Measurements from ENCODE around the gene AQP12A. TPM values are rescaled to one million over a fixed set of nuclear protein-coding genes. Genes with fewer than 3 reads are reported as not detected.

AQP12A gene
- total and polyA plus RNA-seq, 2 donors (not counting 1 experiment from before 2014, with no cell fraction given): not detected

DNA sequence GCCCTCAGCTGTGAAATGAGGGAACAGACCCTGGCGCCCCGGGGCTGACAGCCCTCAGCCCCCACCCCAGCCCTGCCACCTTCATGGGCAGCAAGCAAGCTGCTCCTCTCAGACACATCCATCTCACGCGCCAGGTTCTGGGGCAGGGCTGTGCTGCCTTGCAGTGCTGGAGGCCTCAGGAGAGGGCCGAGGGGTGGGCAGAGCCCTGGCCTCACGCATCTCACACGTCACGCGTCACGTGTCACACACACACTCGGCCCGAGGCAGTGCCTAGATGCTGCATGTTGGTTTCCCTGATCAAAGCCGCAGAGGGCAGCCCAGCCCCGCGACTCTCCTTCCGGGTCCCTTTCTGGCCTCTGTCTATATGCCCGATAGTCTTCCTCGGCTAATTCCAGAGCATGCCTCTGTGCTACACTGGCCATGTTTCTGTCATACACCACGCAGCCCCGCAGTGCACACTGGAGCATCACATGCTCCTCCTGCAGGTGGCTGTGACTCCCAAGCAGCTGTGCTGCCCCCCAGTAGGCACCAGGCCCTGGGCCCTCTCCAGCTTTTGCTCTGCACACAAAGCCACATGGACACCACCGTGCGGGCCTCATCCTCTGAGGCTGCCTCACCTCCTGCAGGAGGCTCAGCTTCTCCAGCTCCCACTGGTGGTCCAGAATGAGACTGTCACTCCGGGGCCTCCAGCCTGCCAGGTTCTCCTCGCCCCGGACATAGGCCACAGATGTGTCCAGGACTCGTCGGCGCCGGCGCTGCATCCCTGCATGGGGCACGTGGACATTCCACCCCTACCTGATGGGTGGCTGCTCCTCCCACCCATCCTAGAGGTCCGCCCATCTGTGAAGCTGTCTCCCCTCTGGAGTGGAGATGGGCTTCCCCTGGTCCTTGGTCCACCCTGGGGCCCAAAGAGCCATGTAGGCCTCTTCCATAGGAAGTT lies 31.4 kb downstream of the AQP12A start:
- no peaks in the 10 kb centered on the region for H3K36me3 ChIP-seq (ENCODE audit: control insufficient read depth, insufficient read depth, low read length)
- H3K9me3 ChIP-seq (ENCODE audit: control insufficient read depth, insufficient read depth, low read depth, low read length): no peaks in the 10 kb centered on the region
- no peak overlapping the region for H3K4me3 ChIP-seq (replicated peaks in 1 of 4; ENCODE audit: control extremely low read depth in 1 of 4, insufficient read depth in 1 of 4, low read depth in 3 of 4, low read length in 4 of 4)
- no peak for TF ChIP-seq EZH2 (IDR thresholded peaks at IDR 0.05; ENCODE audit: low read length, missing control alignments)
- TF ChIP-seq, protein P1, sequence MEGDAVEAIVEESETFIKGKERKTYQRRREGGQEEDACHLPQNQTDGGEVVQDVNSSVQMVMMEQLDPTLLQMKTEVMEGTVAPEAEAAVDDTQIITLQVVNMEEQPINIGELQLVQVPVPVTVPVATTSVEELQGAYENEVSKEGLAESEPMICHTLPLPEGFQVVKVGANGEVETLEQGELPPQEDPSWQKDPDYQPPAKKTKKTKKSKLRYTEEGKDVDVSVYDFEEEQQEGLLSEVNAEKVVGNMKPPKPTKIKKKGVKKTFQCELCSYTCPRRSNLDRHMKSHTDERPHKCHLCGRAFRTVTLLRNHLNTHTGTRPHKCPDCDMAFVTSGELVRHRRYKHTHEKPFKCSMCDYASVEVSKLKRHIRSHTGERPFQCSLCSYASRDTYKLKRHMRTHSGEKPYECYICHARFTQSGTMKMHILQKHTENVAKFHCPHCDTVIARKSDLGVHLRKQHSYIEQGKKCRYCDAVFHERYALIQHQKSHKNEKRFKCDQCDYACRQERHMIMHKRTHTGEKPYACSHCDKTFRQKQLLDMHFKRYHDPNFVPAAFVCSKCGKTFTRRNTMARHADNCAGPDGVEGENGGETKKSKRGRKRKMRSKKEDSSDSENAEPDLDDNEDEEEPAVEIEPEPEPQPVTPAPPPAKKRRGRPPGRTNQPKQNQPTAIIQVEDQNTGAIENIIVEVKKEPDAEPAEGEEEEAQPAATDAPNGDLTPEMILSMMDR (conservative IDR thresholded peaks at IDR 0.05 in 1 of 2, IDR thresholded peaks at IDR 0.05 in 1 of 2; ENCODE audit: low read depth in 1 of 2, low read length in 2 of 2): no peak
- H3K4me1 ChIP-seq (ENCODE audit: control insufficient read depth, extremely low read depth, insufficient read depth, low read length): no peaks in the 10 kb centered on the region
- DNase-seq (ENCODE audit: low read depth in 2 of 2): no peak
- no peak overlapping the region for H3K4me2 ChIP-seq (ENCODE audit: extremely low read depth, insufficient read depth, low read length)
- no peak overlapping the region for H2AFZ ChIP-seq (ENCODE audit: low read length)
- H4K20me1 ChIP-seq (ENCODE audit: control insufficient read depth, extremely low read depth, insufficient read depth, low read length): no peaks in the 10 kb centered on the region
- no peak overlapping the region for H3K27ac ChIP-seq (ENCODE audit: insufficient read depth, low read length)
- H3K9ac ChIP-seq (ENCODE audit: insufficient read depth, low read length): no peak overlapping the region
- no peaks in the 10 kb centered on the region for H3K79me2 ChIP-seq (ENCODE audit: control insufficient read depth, insufficient read depth, low read length)
- H3K27me3 ChIP-seq (ENCODE audit: control insufficient read depth, insufficient read depth, low read length): no peaks in the 10 kb centered on the region

DNA sequence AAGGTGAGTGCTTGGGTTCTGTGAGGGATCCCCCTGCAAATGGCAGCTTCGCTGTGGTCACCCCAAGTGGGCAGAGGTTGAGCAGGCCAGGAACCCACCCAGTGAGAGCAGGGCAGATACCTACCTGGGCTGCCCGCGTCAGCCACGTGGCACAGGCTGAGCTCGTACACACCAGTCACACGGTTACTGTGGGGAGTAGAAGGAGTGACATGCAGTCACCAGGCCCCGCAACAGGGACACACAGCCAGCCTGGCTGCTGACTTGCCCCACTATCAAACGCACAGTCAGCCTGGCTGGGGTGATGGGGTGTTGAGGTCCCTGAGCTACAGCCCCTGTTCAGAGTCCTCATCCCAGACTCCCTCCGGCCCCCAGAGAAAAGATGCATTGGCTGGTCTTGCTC lies 32.2 kb downstream of the AQP12A start:
- Histone ChIP-seq H3K79me2 (ENCODE audit: control insufficient read depth, insufficient read depth, low read length) (no peaks in the 10 kb centered on the region), H3K4me1 (ENCODE audit: control insufficient read depth, extremely low read depth, insufficient read depth, low read length) (no peaks in the 10 kb centered on the region), H3K9me3 (ENCODE audit: control insufficient read depth, insufficient read depth, low read depth, low read length) (no peaks in the 10 kb centered on the region), H3K4me2 (ENCODE audit: extremely low read depth, insufficient read depth, low read length) (no peak overlapping the region), H3K36me3 (ENCODE audit: control insufficient read depth, insufficient read depth, low read length) (no peaks in the 10 kb centered on the region), H3K4me3 (replicated peaks in 1 of 4; ENCODE audit: control extremely low read depth in 1 of 4, insufficient read depth in 1 of 4, low read depth in 3 of 4, low read length in 4 of 4) (no peak overlapping the region), H3K27me3 (ENCODE audit: control insufficient read depth, insufficient read depth, low read length) (no peaks in the 10 kb centered on the region), H3K27ac (ENCODE audit: insufficient read depth, low read length) (no peak overlapping the region), H3K9ac (ENCODE audit: insufficient read depth, low read length) (no peak overlapping the region), H4K20me1 (ENCODE audit: control insufficient read depth, extremely low read depth, insufficient read depth, low read length) (no peaks in the 10 kb centered on the region), H2AFZ (ENCODE audit: low read length) (no peak overlapping the region)
- DNase-seq (ENCODE audit: low read depth in 2 of 2): no peak
- TF ChIP-seq, protein P1 (conservative IDR thresholded peaks at IDR 0.05 in 1 of 2, IDR thresholded peaks at IDR 0.05 in 1 of 2; ENCODE audit: low read depth in 1 of 2, low read length in 2 of 2): no peak
- no peak for TF ChIP-seq EZH2 (IDR thresholded peaks at IDR 0.05; ENCODE audit: low read length, missing control alignments)

DNA sequence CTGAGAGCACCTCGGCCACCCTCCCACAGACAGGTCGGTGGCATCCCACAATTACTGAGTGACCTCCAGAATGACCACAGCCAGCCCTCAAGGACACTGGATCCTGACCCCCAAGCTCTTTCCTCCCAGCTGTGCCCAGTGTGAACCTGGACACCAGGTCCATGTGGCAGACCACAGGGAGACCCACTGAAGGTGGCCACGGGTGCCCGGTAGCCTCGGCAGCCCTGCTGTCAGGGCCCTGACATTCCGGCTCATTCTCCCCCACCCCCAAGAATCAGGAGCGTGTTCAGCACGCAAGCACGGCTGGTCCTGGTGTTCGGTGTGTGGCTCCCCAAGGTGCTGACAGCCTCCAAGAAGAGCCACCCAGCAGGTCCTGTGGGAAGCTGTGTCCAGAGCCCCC lies 32.8 kb downstream of the AQP12A start:
- no peak for DNase-seq (ENCODE audit: low read depth in 2 of 2)
- Histone ChIP-seq H3K27ac (ENCODE audit: insufficient read depth, low read length) (no peak overlapping the region), H3K9ac (ENCODE audit: insufficient read depth, low read length) (no peak overlapping the region), H3K36me3 (ENCODE audit: control insufficient read depth, insufficient read depth, low read length) (no peaks in the 10 kb centered on the region), H3K79me2 (ENCODE audit: control insufficient read depth, insufficient read depth, low read length) (no peaks in the 10 kb centered on the region), H3K9me3 (ENCODE audit: control insufficient read depth, insufficient read depth, low read depth, low read length) (no peaks in the 10 kb centered on the region), H3K4me3 (replicated peaks in 1 of 4; ENCODE audit: control extremely low read depth in 1 of 4, insufficient read depth in 1 of 4, low read depth in 3 of 4, low read length in 4 of 4) (no peak overlapping the region), H3K4me1 (ENCODE audit: control insufficient read depth, extremely low read depth, insufficient read depth, low read length) (no peaks in the 10 kb centered on the region), H2AFZ (ENCODE audit: low read length) (no peak overlapping the region), H4K20me1 (ENCODE audit: control insufficient read depth, extremely low read depth, insufficient read depth, low read length) (no peaks in the 10 kb centered on the region), H3K4me2 (ENCODE audit: extremely low read depth, insufficient read depth, low read length) (no peak overlapping the region), H3K27me3 (ENCODE audit: control insufficient read depth, insufficient read depth, low read length) (no peaks in the 10 kb centered on the region)
- TF ChIP-seq, protein P1 (conservative IDR thresholded peaks at IDR 0.05 in 1 of 2, IDR thresholded peaks at IDR 0.05 in 1 of 2; ENCODE audit: low read depth in 1 of 2, low read length in 2 of 2): no peak
- no peak for TF ChIP-seq EZH2 (IDR thresholded peaks at IDR 0.05; ENCODE audit: low read length, missing control alignments)
